ENCODE measurements around the gene PRRX2. TPM values are rescaled to one million over a fixed set of nuclear protein-coding genes. Genes with fewer than 3 reads are reported as not detected.

PRRX2 gene
- polyA plus RNA-seq, 2 donors = 1.7 to 3.6 TPM

- WGBS, 2 donors = 0 to 1% methylated on average over 79 to 93 of the region's 93 CpGs
- no peaks in the 10 kb centered on the region for H3K27me3 ChIP-seq (ENCODE audit: control insufficient read depth in 1 of 2, insufficient read depth in 2 of 2, low read length in 2 of 2)
- peaks cover 4 to 23% of the 10 kb centered on the region in 2 donors for H3K36me3 ChIP-seq (ENCODE audit: control insufficient read depth in 2 of 2, insufficient read depth in 2 of 2, low read length in 1 of 2)
- peak within 1 kb of the TSS; percentile 47 to 93 for H3K27ac ChIP-seq (ENCODE audit: low read depth in 2 of 2, low read length in 1 of 2)
- H3K4me3 ChIP-seq (ENCODE audit: low read depth in 1 of 2, low read length in 2 of 2) = peak within 1 kb of the TSS; percentile 76 to 93
- H3K4me1 ChIP-seq (ENCODE audit: control insufficient read depth in 2 of 2, insufficient read depth in 2 of 2, low read length in 1 of 2) = peaks cover 7 to 11% of the 10 kb centered on the region in 2 donors
- no peaks in the 10 kb centered on the region for H3K9me3 ChIP-seq (ENCODE audit: control insufficient read depth in 2 of 2, insufficient read depth in 1 of 2, low read depth in 1 of 2, low read length in 1 of 2)
These were observed 23.5 kb upstream of the PRRX2 start, which contains the start of gene ASB6 for GRCh38 chr9:129641750-129642585. ASB6 (minus strand) TSS chr9:129642151; CDS start chr9:129641999, 152 bp downstream.

- 68% methylated on average over 10 of the region's 10 CpGs for WGBS, 2 donors
- H3K4me1 ChIP-seq (ENCODE audit: control insufficient read depth in 2 of 2, insufficient read depth in 2 of 2, low read length in 1 of 2) = peaks cover 7 to 11% of the 10 kb centered on the region in 2 donors
- peak overlapping the region in 1 of 2 donors; percentile 9 for H3K27ac ChIP-seq (ENCODE audit: low read depth in 2 of 2, low read length in 1 of 2)
These were observed 21.7 kb upstream of the PRRX2 start for GRCh38 chr9:129643706-129644105.

GRCh38 chr9:129644365-129644764 is 21.1 kb upstream of the PRRX2 start:
- Histone ChIP-seq H3K27ac (ENCODE audit: low read depth in 2 of 2, low read length in 1 of 2) (peak overlapping the region; percentile 40 to 53), H3K36me3 (ENCODE audit: control insufficient read depth in 2 of 2, insufficient read depth in 2 of 2, low read length in 1 of 2) (no peaks in the 10 kb centered on the region), H3K4me3 (ENCODE audit: low read depth in 1 of 2, low read length in 2 of 2) (no peak overlapping the region), H3K9me3 (ENCODE audit: control insufficient read depth in 2 of 2, insufficient read depth in 1 of 2, low read depth in 1 of 2, low read length in 1 of 2) (no peaks in the 10 kb centered on the region), H3K27me3 (ENCODE audit: control insufficient read depth in 1 of 2, insufficient read depth in 2 of 2, low read length in 2 of 2) (no peaks in the 10 kb centered on the region), H3K4me1 (ENCODE audit: control insufficient read depth in 2 of 2, insufficient read depth in 2 of 2, low read length in 1 of 2) (peaks cover 7 to 11% of the 10 kb centered on the region in 2 donors)
- 48 to 61% methylated on average over 11 of the region's 11 CpGs for WGBS, 2 donors

More at GRCh38 chr9:129643706-129644105, 21.7 kb upstream of the PRRX2 start:
- Histone ChIP-seq H3K36me3 (ENCODE audit: control insufficient read depth in 2 of 2, insufficient read depth in 2 of 2, low read length in 1 of 2) (peaks cover 0 to 7% of the 10 kb centered on the region in 2 donors), H3K4me3 (ENCODE audit: low read depth in 1 of 2, low read length in 2 of 2) (no peak overlapping the region), H3K27me3 (ENCODE audit: control insufficient read depth in 1 of 2, insufficient read depth in 2 of 2, low read length in 2 of 2) (no peaks in the 10 kb centered on the region), H3K9me3 (ENCODE audit: control insufficient read depth in 2 of 2, insufficient read depth in 1 of 2, low read depth in 1 of 2, low read length in 1 of 2) (no peaks in the 10 kb centered on the region)

- peaks cover 7 to 11% of the 10 kb centered on the region in 2 donors for H3K4me1 ChIP-seq (ENCODE audit: control insufficient read depth in 2 of 2, insufficient read depth in 2 of 2, low read length in 1 of 2)
- peak overlapping the region in 1 of 2 donors; percentile 3 for H3K27ac ChIP-seq (ENCODE audit: low read depth in 2 of 2, low read length in 1 of 2)
- H3K4me3 ChIP-seq (ENCODE audit: low read depth in 1 of 2, low read length in 2 of 2) = no peak overlapping the region
- no peaks in the 10 kb centered on the region for H3K36me3 ChIP-seq (ENCODE audit: control insufficient read depth in 2 of 2, insufficient read depth in 2 of 2, low read length in 1 of 2)
- H3K9me3 ChIP-seq (ENCODE audit: control insufficient read depth in 2 of 2, insufficient read depth in 1 of 2, low read depth in 1 of 2, low read length in 1 of 2) = no peaks in the 10 kb centered on the region
- no peaks in the 10 kb centered on the region for H3K27me3 ChIP-seq (ENCODE audit: control insufficient read depth in 1 of 2, insufficient read depth in 2 of 2, low read length in 2 of 2)
- 45 to 53% methylated on average over 16 to 17 of the region's 17 CpGs for WGBS, 2 donors
These were observed 20.5 kb upstream of the PRRX2 start for GRCh38 chr9:129644902-129645301.

GRCh38 chr9:129646252-129646651 is 19.2 kb upstream of the PRRX2 start:
- 42 to 61% methylated on average over 12 of the region's 12 CpGs for WGBS, 2 donors
- no peaks in the 10 kb centered on the region for H3K36me3 ChIP-seq (ENCODE audit: control insufficient read depth in 2 of 2, insufficient read depth in 2 of 2, low read length in 1 of 2)
- H3K4me1 ChIP-seq (ENCODE audit: control insufficient read depth in 2 of 2, insufficient read depth in 2 of 2, low read length in 1 of 2) = peaks cover 0 to 4% of the 10 kb centered on the region in 2 donors
- no peaks in the 10 kb centered on the region for H3K27me3 ChIP-seq (ENCODE audit: control insufficient read depth in 1 of 2, insufficient read depth in 2 of 2, low read length in 2 of 2)
- H3K4me3 ChIP-seq (ENCODE audit: low read depth in 1 of 2, low read length in 2 of 2) = no peak overlapping the region
- H3K27ac ChIP-seq (ENCODE audit: low read depth in 2 of 2, low read length in 1 of 2) = no peak overlapping the region
- H3K9me3 ChIP-seq (ENCODE audit: control insufficient read depth in 2 of 2, insufficient read depth in 1 of 2, low read depth in 1 of 2, low read length in 1 of 2) = no peaks in the 10 kb centered on the region

GRCh38 chr9:129646654-129647053 is 18.8 kb upstream of the PRRX2 start:
- H3K27ac ChIP-seq (ENCODE audit: low read depth in 2 of 2, low read length in 1 of 2) = no peak overlapping the region
- H3K4me3 ChIP-seq (ENCODE audit: low read depth in 1 of 2, low read length in 2 of 2) = no peak overlapping the region
- peaks cover 0 to 3% of the 10 kb centered on the region in 2 donors for H3K4me1 ChIP-seq (ENCODE audit: control insufficient read depth in 2 of 2, insufficient read depth in 2 of 2, low read length in 1 of 2)
- 95% methylated on average over 7 of the region's 7 CpGs for WGBS, 2 donors
- H3K9me3 ChIP-seq (ENCODE audit: control insufficient read depth in 2 of 2, insufficient read depth in 1 of 2, low read depth in 1 of 2, low read length in 1 of 2) = no peaks in the 10 kb centered on the region
- H3K27me3 ChIP-seq (ENCODE audit: control insufficient read depth in 1 of 2, insufficient read depth in 2 of 2, low read length in 2 of 2) = no peaks in the 10 kb centered on the region
- H3K36me3 ChIP-seq (ENCODE audit: control insufficient read depth in 2 of 2, insufficient read depth in 2 of 2, low read length in 1 of 2) = no peaks in the 10 kb centered on the region

GRCh38 chr9:129647635-129648034 is 17.8 kb upstream of the PRRX2 start:
- Histone ChIP-seq H3K4me1 (ENCODE audit: control insufficient read depth in 2 of 2, insufficient read depth in 2 of 2, low read length in 1 of 2) (peaks cover 0 to 3% of the 10 kb centered on the region in 2 donors), H3K27ac (ENCODE audit: low read depth in 2 of 2, low read length in 1 of 2) (no peak overlapping the region), H3K27me3 (ENCODE audit: control insufficient read depth in 1 of 2, insufficient read depth in 2 of 2, low read length in 2 of 2) (no peaks in the 10 kb centered on the region), H3K4me3 (ENCODE audit: low read depth in 1 of 2, low read length in 2 of 2) (no peak overlapping the region), H3K36me3 (ENCODE audit: control insufficient read depth in 2 of 2, insufficient read depth in 2 of 2, low read length in 1 of 2) (no peaks in the 10 kb centered on the region), H3K9me3 (ENCODE audit: control insufficient read depth in 2 of 2, insufficient read depth in 1 of 2, low read depth in 1 of 2, low read length in 1 of 2) (no peaks in the 10 kb centered on the region)
- 86 to 92% methylated on average over 10 of the region's 10 CpGs for WGBS, 2 donors

GRCh38 chr9:129648092-129648763 is 17.2 kb upstream of the PRRX2 start:
- H3K9me3 ChIP-seq (ENCODE audit: control insufficient read depth in 2 of 2, insufficient read depth in 1 of 2, low read depth in 1 of 2, low read length in 1 of 2) = no peaks in the 10 kb centered on the region
- no peak overlapping the region for H3K27ac ChIP-seq (ENCODE audit: low read depth in 2 of 2, low read length in 1 of 2)
- 62 to 70% methylated on average over 15 to 16 of the region's 16 CpGs for WGBS, 2 donors

GRCh38 chr9:129648764-129649115 is 16.7 kb upstream of the PRRX2 start:
- no peaks in the 10 kb centered on the region for H3K9me3 ChIP-seq (ENCODE audit: control insufficient read depth in 2 of 2, insufficient read depth in 1 of 2, low read depth in 1 of 2, low read length in 1 of 2)
- 72 to 85% methylated on average over 10 of the region's 10 CpGs for WGBS, 2 donors
- no peak overlapping the region for H3K4me3 ChIP-seq (ENCODE audit: low read depth in 1 of 2, low read length in 2 of 2)
- H3K4me1 ChIP-seq (ENCODE audit: control insufficient read depth in 2 of 2, insufficient read depth in 2 of 2, low read length in 1 of 2) = peaks cover 0 to 3% of the 10 kb centered on the region in 2 donors
- no peaks in the 10 kb centered on the region for H3K27me3 ChIP-seq (ENCODE audit: control insufficient read depth in 1 of 2, insufficient read depth in 2 of 2, low read length in 2 of 2)
- H3K36me3 ChIP-seq (ENCODE audit: control insufficient read depth in 2 of 2, insufficient read depth in 2 of 2, low read length in 1 of 2) = no peaks in the 10 kb centered on the region
- H3K27ac ChIP-seq (ENCODE audit: low read depth in 2 of 2, low read length in 1 of 2) = no peak overlapping the region

More at GRCh38 chr9:129648092-129648763, 17.2 kb upstream of the PRRX2 start:
- H3K36me3 ChIP-seq (ENCODE audit: control insufficient read depth in 2 of 2, insufficient read depth in 2 of 2, low read length in 1 of 2) = no peaks in the 10 kb centered on the region
- peaks cover 0 to 3% of the 10 kb centered on the region in 2 donors for H3K4me1 ChIP-seq (ENCODE audit: control insufficient read depth in 2 of 2, insufficient read depth in 2 of 2, low read length in 1 of 2)
- H3K4me3 ChIP-seq (ENCODE audit: low read depth in 1 of 2, low read length in 2 of 2) = no peak overlapping the region
- H3K27me3 ChIP-seq (ENCODE audit: control insufficient read depth in 1 of 2, insufficient read depth in 2 of 2, low read length in 2 of 2) = no peaks in the 10 kb centered on the region

Data from esophagus (tissue), 2 donors.